Upper lobe of left lung (tissue), 4 donors: ENCODE measurements around the gene RDH13.
"Not testable (repeated sequence)": the region's sequence is repeated elsewhere in the genome, so short reads cannot be mapped to it uniquely, and the experiment has no call there.

Source experiments
- CTCF ChIP-seq, 6 experiments: fragments of 450-650 bp in 4 of 6; fragments of 200-600 bp in 2 of 6; sonication (generic) in 2 of 6; IDR thresholded peaks; one replicate each; pipeline ENCODE4 v1.5.1; 2016 to 2019; ENCODE audit warnings: antibody characterized with exemption in 6 of 6
- EP300 ChIP-seq, 4 donors: sonication (generic); formaldehyde crosslinking; IDR thresholded peaks; one replicate each; pipeline ENCODE4 v1.5.1; 2017; ENCODE audit warnings: antibody characterized with exemption in 4 of 4, control low read depth in 2 of 4
- POLR2A ChIP-seq, 4 donors: fragments of 450-650 bp; IDR thresholded peaks; one replicate each; pipeline ENCODE4 v1.5.1; 2016 to 2017; ENCODE audit warnings: antibody characterized with exemption in 4 of 4, mild to moderate bottlenecking in 2 of 4
- POLR2AphosphoS5 ChIP-seq, 2 donors: sonication (generic); formaldehyde crosslinking; IDR thresholded peaks; one replicate each; pipeline ENCODE4 v1.5.1; 2017; ENCODE audit warnings: antibody characterized with exemption in 2 of 2

GRCh38 chr19:55008189-55008588 is 54.8 kb downstream of the RDH13 start:
- not testable (repeated sequence) for TF ChIP-seq CTCF, POLR2A, POLR2AphosphoS5, EP300 (IDR thresholded peaks at IDR 0.05)
